ENCODE results near the gene LASP1. TPM values are rescaled to one million over a fixed set of nuclear protein-coding genes. Genes with fewer than 3 reads are reported as not detected.

LASP1 gene
- total RNA-seq, 1 experiment from 2014 or later: 137 TPM

- Histone ChIP-seq H3K36me3 (ENCODE audit: control insufficient read depth, insufficient read depth, low read length) (peaks cover 8% of the 10 kb centered on the region), H3K4me1 (peaks cover 68% of the 10 kb centered on the region), H3K9me3 (no peaks in the 10 kb centered on the region), H3K4me3 (ENCODE audit: low read depth, low read length) (no peak overlapping the region), H3K27me3 (replicated peaks; ENCODE audit: control insufficient read depth, insufficient read depth, low read length) (no peaks in the 10 kb centered on the region)
- BruUV-seq (replicated peaks): no TSS peak
- no peak overlapping the region for H3K4me3 Mint-ChIP-seq (ENCODE audit: unreplicated experiment)
- peaks cover 24% of the 10 kb centered on the region for H3K4me1 Mint-ChIP-seq (ENCODE audit: low read depth, unreplicated experiment)
- POLR2A ChIA-PET: no interaction called here
- peaks cover 50% of the 10 kb centered on the region for H3K36me3 Mint-ChIP-seq (ENCODE audit: insufficient read depth, unreplicated experiment)
- no peaks in the 10 kb centered on the region for H3K9me3 Mint-ChIP-seq (ENCODE audit: unreplicated experiment)
- peak overlapping the region; percentile 50 for H3K27ac Mint-ChIP-seq (ENCODE audit: unreplicated experiment)
- intact Hi-C loops (cut with micrococcal nuclease; ENCODE audit: unreplicated experiment): loop anchor here (5.0 kb wide), 2 partner anchors 48 to 93 kb away; partner anchors contain the start of gene FBXO47
- H3K27me3 Mint-ChIP-seq (ENCODE audit: insufficient read depth, unreplicated experiment): no peaks in the 10 kb centered on the region
- CTCF ChIA-PET: no interaction called here
- TF ChIP-seq CTCF (IDR thresholded peaks at IDR 0.05; ENCODE audit: insufficient read depth in 1 of 2, low read depth in 1 of 2, low read length in 1 of 2, severe bottlenecking in 1 of 2, unreplicated experiment in 1 of 2): no peak
- DNase-seq: no peak
Observed at GRCh38 chr17:38873640-38874380, 4.0 kb downstream of the LASP1 start.

- no peaks in the 10 kb centered on the region for H3K9me3 ChIP-seq
- ChIA-PET CTCF (no interaction called here), POLR2A (no interaction called here)
- Mint-ChIP-seq H3K36me3 (ENCODE audit: insufficient read depth, unreplicated experiment) (peaks cover 47% of the 10 kb centered on the region), H3K4me1 (ENCODE audit: low read depth, unreplicated experiment) (peaks cover 31% of the 10 kb centered on the region), H3K4me3 (ENCODE audit: unreplicated experiment) (no peak overlapping the region), H3K27me3 (ENCODE audit: insufficient read depth, unreplicated experiment) (no peaks in the 10 kb centered on the region), H3K27ac (ENCODE audit: unreplicated experiment) (peak overlapping the region; percentile 72), H3K9me3 (ENCODE audit: unreplicated experiment) (no peaks in the 10 kb centered on the region)
- BruUV-seq (replicated peaks): no TSS peak
- peaks cover 8% of the 10 kb centered on the region for H3K36me3 ChIP-seq (ENCODE audit: control insufficient read depth, insufficient read depth, low read length)
- no peak overlapping the region for H3K4me3 ChIP-seq (ENCODE audit: low read depth, low read length)
- intact Hi-C loops (cut with micrococcal nuclease; ENCODE audit: unreplicated experiment): loop anchor here (5.0 kb wide), 2 partner anchors 48 to 93 kb away; partner anchors contain the start of gene FBXO47
- DNase-seq: no peak
- no peaks in the 10 kb centered on the region for H3K27me3 ChIP-seq (replicated peaks; ENCODE audit: control insufficient read depth, insufficient read depth, low read length)
- no peak for TF ChIP-seq CTCF (IDR thresholded peaks at IDR 0.05; ENCODE audit: insufficient read depth in 1 of 2, low read depth in 1 of 2, low read length in 1 of 2, severe bottlenecking in 1 of 2, unreplicated experiment in 1 of 2)
- peaks cover 75% of the 10 kb centered on the region for H3K4me1 ChIP-seq
Observed at GRCh38 chr17:38874505-38875400, 4.9 kb downstream of the LASP1 start.

- Mint-ChIP-seq H3K4me3 (ENCODE audit: unreplicated experiment) (no peak overlapping the region), H3K27me3 (ENCODE audit: insufficient read depth, unreplicated experiment) (no peaks in the 10 kb centered on the region), H3K4me1 (ENCODE audit: low read depth, unreplicated experiment) (peaks cover 33% of the 10 kb centered on the region), H3K9me3 (ENCODE audit: unreplicated experiment) (no peaks in the 10 kb centered on the region), H3K27ac (ENCODE audit: unreplicated experiment) (peak overlapping the region; percentile 72), H3K36me3 (ENCODE audit: insufficient read depth, unreplicated experiment) (peaks cover 49% of the 10 kb centered on the region)
- no peak for DNase-seq
- BruUV-seq (replicated peaks): no TSS peak
- H3K9me3 ChIP-seq: no peaks in the 10 kb centered on the region
- peaks cover 11% of the 10 kb centered on the region for H3K36me3 ChIP-seq (ENCODE audit: control insufficient read depth, insufficient read depth, low read length)
- intact Hi-C loops (cut with micrococcal nuclease; ENCODE audit: unreplicated experiment): no loop called here
- no peak overlapping the region for H3K4me3 ChIP-seq (ENCODE audit: low read depth, low read length)
- no peak for TF ChIP-seq CTCF (IDR thresholded peaks at IDR 0.05; ENCODE audit: insufficient read depth in 1 of 2, low read depth in 1 of 2, low read length in 1 of 2, severe bottlenecking in 1 of 2, unreplicated experiment in 1 of 2)
- POLR2A ChIA-PET: no interaction called here
- H3K27me3 ChIP-seq (replicated peaks; ENCODE audit: control insufficient read depth, insufficient read depth, low read length): no peaks in the 10 kb centered on the region
- H3K4me1 ChIP-seq: peaks cover 82% of the 10 kb centered on the region
- CTCF ChIA-PET: no interaction called here
Observed at GRCh38 chr17:38875477-38876075, 5.7 kb downstream of the LASP1 start.
